GM12872 (cell line): ENCODE measurements around the gene SEPHS1.

Source experiments
- CTCF ChIP-seq: IDR thresholded peaks from 3 replicates; pipeline ENCODE4 v1.5.1; 2011; ENCODE audit warnings: low read depth, mild to moderate bottlenecking, low read length, moderate library complexity; ENCODE audit not compliant: insufficient read depth

The SEPHS1 gene

GRCh38 chr10:13346283-13347042, 1.6 kb downstream of the SEPHS1 start:
- TF ChIP-seq CTCF, result no peak

- TF ChIP-seq CTCF, result no peak
These were observed 7.3 kb downstream of the SEPHS1 start for GRCh38 chr10:13340626-13341376.

- TF ChIP-seq CTCF, result no peak
These were observed 8.0 kb downstream of the SEPHS1 start for GRCh38 chr10:13340068-13340467.

GRCh38 chr10:13338390-13339110, 9.5 kb downstream of the SEPHS1 start:
- TF ChIP-seq CTCF, result no peak

- TF ChIP-seq CTCF, result no peak
These were observed 10.3 kb downstream of the SEPHS1 start for GRCh38 chr10:13337827-13338196.

- TF ChIP-seq CTCF, result no peak
These were observed 10.8 kb downstream of the SEPHS1 start for GRCh38 chr10:13337128-13337826.

GRCh38 chr10:13335881-13336280, 12.2 kb downstream of the SEPHS1 start:
- TF ChIP-seq CTCF, result no peak
